SJCRH30 (cell line): ENCODE results near the gene CCDC57. TPM values are rescaled to one million over a fixed set of nuclear protein-coding genes. Genes with fewer than 3 reads are reported as not detected.
"Not testable (repeated sequence)": the region's sequence is repeated elsewhere in the genome, so short reads cannot be mapped to it uniquely, and the experiment has no call there.

Experiments used
- DNase-seq, 2 experiments: peaks; one replicate each; pipeline ENCODE4 v3.0.0-alpha.2; 2015 to 2020
- H3K27ac ChIP-seq: fragments of 250-450 bp; sonication (Bioruptor Pico); 2 replicates; pipeline ENCODE4 v1.5.1; 2020; ENCODE audit warnings: mild to moderate bottlenecking, moderate library complexity
- H3K27me3 ChIP-seq: fragments of 250-450 bp; sonication (Bioruptor Pico); 2 replicates; pipeline ENCODE4 v1.5.1; 2020; ENCODE audit warnings: mild to moderate bottlenecking, moderate library complexity
- H3K36me3 ChIP-seq: fragments of 250-450 bp; sonication (Bioruptor Pico); 2 replicates; pipeline ENCODE4 v1.5.1; 2020; ENCODE audit warnings: mild to moderate bottlenecking, moderate library complexity
- H3K4me1 ChIP-seq: fragments of 250-450 bp; sonication (Bioruptor Pico); 2 replicates; pipeline ENCODE4 v1.5.1; 2020; ENCODE audit warnings: mild to moderate bottlenecking, moderate library complexity
- H3K4me3 ChIP-seq: fragments of 250-450 bp; sonication (Bioruptor Pico); 2 replicates; pipeline ENCODE4 v1.5.1; 2020; ENCODE audit warnings: mild to moderate bottlenecking, moderate library complexity
- H3K9me3 ChIP-seq: fragments of 250-450 bp; sonication (Bioruptor Pico); replicated peaks from 2 replicates; pipeline ENCODE4 v1.5.1; 2020; ENCODE audit warnings: mild to moderate bottlenecking, moderate library complexity
- total RNA-seq: library from RNA; depleted of rRNA; stranded (reverse); fragments of >200 nt; shearing (Covaris generic); gene quantifications from 2 replicates; pipeline ENCODE4 v1.2.3, GENCODE V29; 2014

Gene CCDC57
- total RNA-seq, 1 experiment from 2014 or later: 23.5 TPM

- H3K4me1 ChIP-seq: peaks cover 23% of the 10 kb centered on the region
- no peaks in the 10 kb centered on the region; the same call in 1 of the 2 replicates for H3K9me3 ChIP-seq
- H3K27me3 ChIP-seq: no peaks in the 10 kb centered on the region
- no peaks in the 10 kb centered on the region for H3K36me3 ChIP-seq
- H3K4me3 ChIP-seq: no peak overlapping the region
- peak in 1 of 2 experiments; percentile 18 for DNase-seq
- H3K27ac ChIP-seq: no peak overlapping the region
Measured at GRCh38 chr17:82215095-82215971, 2.7 kb upstream of the CCDC57 start.

- no peaks in the 10 kb centered on the region for H3K27me3 ChIP-seq
- no peak overlapping the region for H3K27ac ChIP-seq
- H3K9me3 ChIP-seq: no peaks in the 10 kb centered on the region
- peaks cover 23% of the 10 kb centered on the region for H3K4me1 ChIP-seq
- H3K4me3 ChIP-seq: no peak overlapping the region
- no peak for DNase-seq
- H3K36me3 ChIP-seq: no peaks in the 10 kb centered on the region
Measured at GRCh38 chr17:82214012-82214628, 1.5 kb upstream of the CCDC57 start.

DNA sequence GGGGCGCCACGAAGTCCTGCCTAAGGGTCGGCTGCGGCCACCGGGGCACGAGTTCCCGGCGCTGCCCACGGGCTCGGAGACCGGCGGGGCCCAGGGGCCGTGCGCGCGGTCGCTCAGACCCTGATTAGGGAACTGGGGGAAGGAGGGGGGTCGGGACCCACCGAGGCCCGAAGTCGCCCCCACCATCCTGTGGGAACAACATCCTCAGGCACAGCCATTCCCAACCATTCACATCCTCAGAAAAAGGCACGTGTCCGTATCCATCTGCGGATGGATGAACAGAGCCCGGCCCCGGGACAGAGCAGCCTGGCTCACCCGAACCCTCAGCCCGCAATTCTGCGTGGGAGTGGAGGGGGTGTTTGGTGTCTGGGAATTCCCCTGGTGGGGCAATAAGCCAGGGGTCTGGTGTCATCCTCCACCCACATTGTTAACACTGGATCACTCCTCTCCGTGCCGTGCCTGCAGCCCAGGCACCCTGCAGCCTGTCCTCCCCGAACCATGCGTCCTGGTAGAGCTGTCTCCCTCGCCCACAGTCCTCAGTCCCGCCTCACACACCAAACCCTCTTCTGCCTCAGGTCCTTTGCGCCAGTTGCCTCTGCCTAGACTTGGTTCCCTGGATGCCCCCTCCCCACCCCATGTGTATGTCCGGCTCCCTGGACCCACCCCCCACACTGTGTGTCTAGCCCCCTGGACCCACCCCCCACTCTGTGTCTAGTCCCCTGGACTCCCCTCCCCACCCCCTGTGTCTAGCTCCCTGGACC is 789 bp upstream of the CCDC57 start:
- H3K36me3 ChIP-seq: no peaks in the 10 kb centered on the region
- peak overlapping the region; percentile 98 for H3K4me3 ChIP-seq
- peak overlapping the region; percentile 53; the same call in 1 of the 2 replicates for H3K27ac ChIP-seq
- DNase-seq: peak; percentile 81 to 83
- no peaks in the 10 kb centered on the region for H3K27me3 ChIP-seq
- peaks cover 23% of the 10 kb centered on the region for H3K4me1 ChIP-seq
- H3K9me3 ChIP-seq: no peaks in the 10 kb centered on the region

DNA sequence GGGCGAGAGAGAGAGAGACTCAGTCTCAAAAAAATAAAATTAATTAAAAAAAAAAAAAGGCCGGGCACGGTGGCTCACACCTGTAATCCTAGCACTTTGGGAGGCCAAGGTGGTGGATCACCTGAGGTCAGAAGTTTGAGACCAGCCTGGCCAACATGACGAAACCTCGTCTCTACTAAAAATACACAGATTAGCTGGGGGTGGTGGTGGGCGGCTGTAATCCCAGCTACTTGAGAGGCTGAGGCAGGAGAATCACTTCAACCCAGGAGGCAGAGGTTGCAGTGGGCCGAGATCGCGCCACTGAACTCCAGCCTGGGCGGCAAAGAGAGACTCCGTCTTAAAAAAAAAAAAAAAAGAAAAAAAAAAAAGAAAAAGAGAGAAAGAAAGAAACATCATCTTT is 2.0 kb downstream of the CCDC57 start:
- H3K36me3 ChIP-seq, H3K27ac ChIP-seq, H3K4me1 ChIP-seq, H3K27me3 ChIP-seq, H3K9me3 ChIP-seq, H3K4me3 ChIP-seq, DNase-seq: not testable (repeated sequence)

GRCh38 chr17:82205720-82206508 is 6.7 kb downstream of the CCDC57 start:
- no peaks in the 10 kb centered on the region for H3K27me3 ChIP-seq
- H3K27ac ChIP-seq: no peak overlapping the region
- peak; percentile 94 to 97 for DNase-seq
- no peaks in the 10 kb centered on the region for H3K36me3 ChIP-seq
- no peaks in the 10 kb centered on the region for H3K9me3 ChIP-seq
- H3K4me1 ChIP-seq: no peaks in the 10 kb centered on the region; the same call in 1 of the 2 replicates
- no peak overlapping the region for H3K4me3 ChIP-seq

GRCh38 chr17:82204831-82205719 is 7.6 kb downstream of the CCDC57 start:
- no peaks in the 10 kb centered on the region for H3K36me3 ChIP-seq
- H3K4me3 ChIP-seq: no peak overlapping the region
- no peaks in the 10 kb centered on the region for H3K27me3 ChIP-seq
- H3K27ac ChIP-seq: no peak overlapping the region
- peak; percentile 52 to 57 for DNase-seq
- H3K4me1 ChIP-seq: no peaks in the 10 kb centered on the region; the same call in 1 of the 2 replicates
- no peaks in the 10 kb centered on the region for H3K9me3 ChIP-seq

- Histone ChIP-seq H3K4me1 (no peaks in the 10 kb centered on the region; the same call in 1 of the 2 replicates), H3K27me3 (no peaks in the 10 kb centered on the region), H3K9me3 (no peaks in the 10 kb centered on the region), H3K36me3 (no peaks in the 10 kb centered on the region), H3K4me3 (no peak overlapping the region), H3K27ac (no peak overlapping the region)
- no peak for DNase-seq
Measured at GRCh38 chr17:82203920-82204319, 8.7 kb downstream of the CCDC57 start.

DNA sequence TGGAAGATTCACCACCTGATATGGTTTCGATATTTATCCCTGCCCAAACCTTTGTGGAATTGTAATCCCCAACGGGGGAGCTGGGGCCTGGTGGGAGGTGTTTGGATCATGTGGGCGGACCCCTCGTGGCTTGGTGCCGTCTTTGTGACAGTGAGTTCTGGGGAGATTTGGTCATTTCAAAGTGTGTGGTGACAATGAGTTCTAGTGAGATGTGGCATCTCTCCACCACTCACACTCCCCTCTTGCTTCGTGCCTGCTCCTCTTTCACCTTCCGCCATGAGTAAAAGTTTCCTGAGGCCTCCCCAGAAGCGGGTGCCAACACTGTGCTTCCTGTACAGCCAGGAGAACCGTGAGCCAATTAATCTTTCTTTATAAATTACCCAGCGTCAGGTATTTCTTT is 9.7 kb downstream of the CCDC57 start:
- Histone ChIP-seq H3K4me3 (no peak overlapping the region), H3K27me3 (no peaks in the 10 kb centered on the region), H3K4me1 (no peaks in the 10 kb centered on the region; the same call in 1 of the 2 replicates), H3K27ac (no peak overlapping the region), H3K36me3 (no peaks in the 10 kb centered on the region), H3K9me3 (no peaks in the 10 kb centered on the region)
- DNase-seq: no peak

GRCh38 chr17:82201498-82201910 is 11.1 kb downstream of the CCDC57 start:
- no peaks in the 10 kb centered on the region for H3K36me3 ChIP-seq
- no peak overlapping the region for H3K27ac ChIP-seq
- no peaks in the 10 kb centered on the region for H3K27me3 ChIP-seq
- no peak overlapping the region for H3K4me3 ChIP-seq
- no peaks in the 10 kb centered on the region; the same call in 1 of the 2 replicates for H3K4me1 ChIP-seq
- DNase-seq: no peak
- no peaks in the 10 kb centered on the region for H3K9me3 ChIP-seq

- no peaks in the 10 kb centered on the region for H3K27me3 ChIP-seq
- H3K36me3 ChIP-seq: no peaks in the 10 kb centered on the region
- no peaks in the 10 kb centered on the region for H3K9me3 ChIP-seq
- no peak for DNase-seq
- no peak overlapping the region for H3K27ac ChIP-seq
- no peaks in the 10 kb centered on the region; the same call in 1 of the 2 replicates for H3K4me1 ChIP-seq
- no peak overlapping the region for H3K4me3 ChIP-seq
Measured at GRCh38 chr17:82200743-82201497, 11.7 kb downstream of the CCDC57 start.

- no peaks in the 10 kb centered on the region for H3K27me3 ChIP-seq
- no peak for DNase-seq
Measured at GRCh38 chr17:82200135-82200534, 12.5 kb downstream of the CCDC57 start.

GRCh38 chr17:82199496-82199895 is 13.1 kb downstream of the CCDC57 start:
- Histone ChIP-seq H3K4me3 (no peak overlapping the region), H3K9me3 (no peaks in the 10 kb centered on the region), H3K4me1 (no peaks in the 10 kb centered on the region), H3K27me3 (no peaks in the 10 kb centered on the region), H3K36me3 (no peaks in the 10 kb centered on the region), H3K27ac (no peak overlapping the region)
- no peak for DNase-seq

More at GRCh38 chr17:82200135-82200534, 12.5 kb downstream of the CCDC57 start:
- H3K9me3 ChIP-seq: no peaks in the 10 kb centered on the region
- H3K27ac ChIP-seq: no peak overlapping the region
- H3K4me1 ChIP-seq: no peaks in the 10 kb centered on the region; the same call in 1 of the 2 replicates
- H3K4me3 ChIP-seq: no peak overlapping the region
- no peaks in the 10 kb centered on the region for H3K36me3 ChIP-seq

DNA sequence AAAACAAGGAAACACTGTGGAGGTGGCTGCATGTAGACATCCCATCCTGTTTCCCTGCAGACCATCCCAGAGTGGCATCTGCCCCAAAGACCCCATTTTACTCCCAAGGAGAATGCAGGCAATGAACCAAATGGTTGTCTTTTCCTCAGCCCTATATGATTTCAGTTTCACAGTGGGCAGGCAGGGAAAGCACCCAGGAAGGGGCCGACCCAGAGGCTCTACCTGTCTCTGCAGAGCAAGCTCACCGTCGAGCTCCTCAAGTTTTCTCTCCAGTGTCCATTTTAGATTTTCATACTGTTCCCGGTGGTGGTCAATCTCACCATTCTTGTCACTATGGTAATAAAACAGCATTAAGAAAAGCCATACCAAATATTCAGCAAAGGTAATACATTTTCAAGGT is 14.6 kb downstream of the CCDC57 start:
- Histone ChIP-seq H3K27me3 (no peaks in the 10 kb centered on the region), H3K36me3 (no peaks in the 10 kb centered on the region), H3K9me3 (no peaks in the 10 kb centered on the region), H3K27ac (no peak overlapping the region), H3K4me3 (no peak overlapping the region), H3K4me1 (no peaks in the 10 kb centered on the region)
- DNase-seq: no peak
